ENCODE measurements around the gene BFSP2. TPM values are rescaled to one million over a fixed set of nuclear protein-coding genes. Genes with fewer than 3 reads are reported as not detected.

Gene BFSP2
- total RNA-seq, 1 experiment from 2014 or later, result not detected

DNA sequence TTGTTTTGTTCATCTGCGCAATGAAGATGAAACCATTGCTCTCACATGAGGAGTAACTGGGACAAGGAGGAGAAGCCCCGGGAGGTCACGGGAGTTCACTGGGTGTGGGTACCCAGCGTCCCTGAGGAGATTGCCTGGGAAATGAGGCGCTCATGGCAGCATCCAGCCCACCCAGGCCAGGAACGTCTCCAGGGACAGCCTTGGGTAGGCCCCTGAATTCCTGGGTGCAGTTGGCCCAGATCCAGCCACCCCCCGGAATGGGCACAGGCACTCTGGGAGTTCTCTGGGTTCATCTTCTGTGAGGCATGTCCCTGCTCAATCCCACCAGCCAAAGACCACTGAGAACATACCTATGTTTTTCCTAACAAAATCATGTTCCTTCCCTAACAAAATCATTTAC lies 18.5 kb downstream of the BFSP2 start:
- DNase-seq (ENCODE audit: low read depth), result no peak

DNA sequence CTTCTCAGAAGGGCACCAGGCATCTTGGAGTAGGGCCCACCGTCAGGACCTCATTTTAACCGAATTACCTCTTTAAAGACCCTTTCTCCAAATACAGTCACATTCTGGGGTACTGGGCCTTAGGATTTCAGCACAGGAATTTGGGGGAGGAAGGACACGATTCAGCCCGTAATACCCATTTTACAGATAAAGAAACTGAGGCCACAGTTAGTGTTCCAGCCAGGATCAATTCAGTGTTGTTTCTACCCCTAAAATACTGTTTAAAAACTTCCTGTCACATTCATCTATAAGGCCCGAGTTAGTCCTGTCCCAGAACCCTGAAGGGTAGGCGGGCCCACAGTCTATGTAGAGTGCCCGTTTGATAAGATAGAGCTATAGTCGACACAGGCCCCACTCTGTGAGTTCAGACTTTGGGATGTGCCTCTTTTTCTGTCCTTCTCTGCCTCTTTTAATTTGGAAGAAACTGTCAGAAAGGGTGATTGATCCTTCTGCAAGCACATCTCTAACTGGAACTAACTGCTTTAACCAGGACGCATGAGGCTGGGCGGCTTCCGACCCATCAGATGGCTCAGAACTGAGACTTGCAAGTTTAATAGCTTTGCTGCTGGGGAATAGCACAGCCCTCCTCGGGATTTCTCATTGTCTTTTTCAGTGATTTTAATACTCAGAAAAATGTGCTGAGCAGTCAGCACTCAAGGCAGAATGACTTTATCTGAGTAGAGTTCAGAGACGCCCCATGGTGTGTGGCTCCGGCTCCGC lies 19.5 kb downstream of the BFSP2 start:
- DNase-seq (ENCODE audit: low read depth), result no peak

DNA sequence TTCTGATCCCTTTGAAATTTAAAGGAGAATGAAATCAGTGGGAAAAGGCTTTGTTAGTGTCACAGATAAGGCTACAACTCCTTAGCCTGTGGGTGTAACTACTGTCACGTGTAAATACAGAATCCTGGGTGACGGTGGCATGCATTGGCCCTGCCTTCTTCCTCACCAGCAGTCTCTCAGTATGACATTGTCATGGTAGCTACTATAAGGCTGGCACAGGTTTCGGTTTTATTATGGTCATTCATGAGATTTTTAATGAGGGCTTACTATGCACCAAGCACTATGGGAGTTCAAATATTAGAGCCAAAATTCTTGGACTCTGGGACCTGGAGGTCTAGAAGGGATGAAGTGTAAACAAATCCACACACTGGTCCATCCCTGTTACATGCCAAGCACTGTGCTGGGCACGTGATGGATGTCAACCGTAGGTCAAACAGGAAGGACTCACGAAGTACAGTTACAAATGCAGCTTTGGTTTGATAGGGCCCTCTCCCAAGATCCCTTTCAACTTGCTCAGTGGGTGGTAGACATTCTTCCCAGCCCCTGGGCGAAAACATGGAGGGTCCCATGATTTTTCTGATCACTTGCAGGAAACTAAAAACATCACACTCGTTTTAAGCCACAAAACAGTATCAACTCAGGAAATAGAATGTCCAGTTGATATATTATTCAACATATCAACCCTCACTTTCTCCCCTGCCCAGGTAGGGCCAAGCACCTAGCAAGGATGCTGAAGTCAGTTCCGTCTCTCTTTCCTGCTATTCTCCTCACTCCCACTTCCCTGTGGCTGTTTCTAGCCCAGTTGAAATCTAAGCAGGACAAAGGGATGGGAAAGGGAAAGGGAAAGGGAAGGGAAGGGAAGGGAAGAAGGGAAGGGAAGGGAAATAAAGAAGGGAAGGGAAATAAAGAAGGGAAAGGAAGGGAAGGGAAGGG lies 25.3 kb downstream of the BFSP2 start:
- DNase-seq (ENCODE audit: low read depth), result no peak

DNA sequence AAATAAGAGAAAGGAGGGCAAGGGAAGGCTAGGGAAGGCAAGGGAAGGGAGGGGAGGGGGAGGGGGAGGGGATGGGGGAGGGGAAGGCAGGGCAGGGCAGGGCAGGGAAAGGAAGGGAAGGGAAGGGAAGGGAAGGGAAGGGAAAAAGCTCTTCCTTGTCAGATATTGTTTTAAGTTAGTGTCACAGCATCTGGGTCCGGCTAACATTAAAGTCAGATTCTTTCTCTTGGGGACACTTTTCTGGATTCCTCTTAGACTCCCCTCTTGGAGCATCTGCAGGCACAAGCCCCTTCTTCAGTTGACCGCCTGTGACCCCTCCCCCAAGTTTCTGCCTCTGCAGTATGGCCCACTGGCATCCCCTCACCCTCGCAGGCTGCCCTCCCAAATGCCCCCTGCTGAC lies 26.0 kb downstream of the BFSP2 start:
- no peak for DNase-seq (ENCODE audit: low read depth)

DNA sequence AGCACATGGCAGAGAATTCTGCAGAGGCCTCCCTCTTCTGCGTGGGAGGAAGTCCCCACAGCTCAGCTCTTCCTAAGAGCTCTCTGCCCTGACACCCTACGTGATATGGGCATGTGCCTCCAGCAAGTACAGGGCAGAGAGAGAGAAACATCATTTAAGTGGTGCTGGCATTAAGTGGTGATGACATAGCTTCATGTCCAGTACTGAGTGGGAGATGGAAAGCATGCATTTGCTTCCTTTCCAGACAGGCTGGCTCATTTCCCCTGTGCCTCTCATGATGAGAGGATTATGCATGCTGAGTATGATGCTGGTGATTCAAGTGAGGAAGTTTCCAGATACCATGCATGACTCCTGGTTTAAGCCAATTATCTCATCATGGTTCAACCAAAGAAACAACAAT lies 26.9 kb downstream of the BFSP2 start:
- DNase-seq (ENCODE audit: low read depth), result peak; percentile 36

DNA sequence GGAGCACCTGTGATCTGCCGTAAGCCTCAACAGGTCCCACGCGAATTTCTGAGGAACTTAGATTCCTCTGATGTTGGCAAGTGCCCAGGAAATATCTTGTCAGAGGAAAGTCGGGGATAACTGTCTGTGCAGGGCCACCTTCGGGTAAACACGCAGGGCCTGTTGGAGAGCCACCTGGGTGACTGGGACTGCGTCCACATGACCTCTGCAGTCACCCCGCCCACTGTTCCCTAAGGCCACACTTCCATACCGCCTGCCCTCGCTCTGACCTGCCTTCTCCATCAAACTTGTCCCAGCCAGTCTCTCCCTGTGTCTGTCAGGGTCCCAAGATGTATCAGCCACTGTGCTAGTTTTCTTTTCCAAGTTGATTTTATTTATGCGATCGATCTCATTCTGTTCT lies 28.7 kb downstream of the BFSP2 start:
- no peak for DNase-seq (ENCODE audit: low read depth)

DNA sequence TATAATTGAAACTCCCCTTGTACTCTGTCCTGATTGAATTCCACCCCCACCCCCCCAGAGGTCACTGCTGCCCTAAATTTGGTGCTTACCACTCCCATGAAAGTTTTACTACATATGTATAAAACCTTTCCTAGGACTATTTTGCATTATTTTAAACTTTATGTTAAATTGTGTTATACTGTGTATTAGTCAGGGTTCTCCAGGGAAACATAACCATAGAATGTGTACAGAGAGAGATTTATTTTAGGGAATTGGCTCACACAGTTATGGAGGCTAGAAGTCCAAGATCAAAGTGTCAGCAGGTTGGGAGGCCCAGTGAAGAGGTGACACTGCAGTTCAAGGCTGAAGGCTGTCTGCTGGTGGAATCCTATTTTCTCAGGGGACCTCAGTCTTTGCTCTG lies 29.2 kb downstream of the BFSP2 start:
- DNase-seq (ENCODE audit: low read depth), result no peak

DNA sequence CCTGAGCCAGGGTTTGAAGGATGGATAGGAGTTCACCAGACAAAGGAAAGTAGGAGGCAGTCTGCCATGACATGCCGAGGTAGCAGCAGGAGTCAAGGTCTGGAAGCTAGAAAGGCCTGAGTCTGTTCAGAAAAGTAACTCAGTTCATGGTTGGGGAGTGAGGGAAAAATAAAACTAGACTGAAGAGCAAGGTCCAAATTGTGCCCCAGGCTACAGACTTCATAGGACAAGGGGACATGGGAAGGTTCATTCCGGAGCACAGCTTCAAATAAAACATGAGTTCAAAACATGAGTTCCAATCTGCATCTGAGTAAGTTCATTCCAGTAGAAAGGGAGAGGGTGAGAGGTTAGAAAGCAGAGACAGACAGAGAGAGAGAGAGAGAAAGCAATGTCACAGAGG lies 39.7 kb downstream of the BFSP2 start:
- no peak for DNase-seq (ENCODE audit: low read depth)

DNA sequence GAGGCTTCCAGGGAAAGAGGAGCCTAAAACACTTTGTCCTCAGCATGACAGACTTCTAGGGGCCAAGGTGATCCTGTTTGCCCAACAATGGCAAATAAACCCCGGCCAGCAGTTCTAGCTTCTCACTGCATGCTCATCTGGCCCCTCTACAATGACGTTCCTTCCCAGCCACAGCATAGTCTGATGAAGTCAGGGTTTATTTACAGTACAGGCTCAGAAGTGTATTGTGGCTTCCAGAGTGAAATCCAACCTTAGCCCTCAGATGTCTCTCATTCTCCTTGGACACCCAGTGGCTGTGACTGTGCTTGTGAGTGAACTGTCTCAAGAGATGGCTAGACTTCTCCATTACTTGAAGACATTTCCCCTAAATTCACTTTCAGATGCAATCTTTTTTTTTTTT lies 40.8 kb downstream of the BFSP2 start:
- no peak for DNase-seq (ENCODE audit: low read depth)

DNA sequence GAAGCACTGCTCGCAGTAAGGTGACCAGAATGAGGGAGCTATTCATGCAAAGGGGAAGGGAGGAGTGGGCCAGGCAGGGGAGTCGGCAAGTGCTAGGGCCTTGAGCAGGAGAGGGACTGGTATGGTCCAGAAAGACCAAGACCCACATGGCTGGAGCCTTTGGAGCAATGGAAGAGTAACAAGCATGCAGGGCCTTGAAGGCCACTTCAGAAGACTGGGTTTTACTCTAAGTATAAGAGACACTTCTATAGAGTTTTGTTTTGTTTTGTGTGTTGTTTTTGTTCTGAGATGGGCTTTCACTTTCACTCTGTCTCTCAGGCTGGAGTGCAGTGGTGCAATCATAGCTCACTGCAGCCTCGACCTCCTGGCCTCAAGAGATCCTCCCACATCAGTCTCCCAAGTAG lies 42.0 kb downstream of the BFSP2 start:
- no peak for DNase-seq (ENCODE audit: low read depth)

DNA sequence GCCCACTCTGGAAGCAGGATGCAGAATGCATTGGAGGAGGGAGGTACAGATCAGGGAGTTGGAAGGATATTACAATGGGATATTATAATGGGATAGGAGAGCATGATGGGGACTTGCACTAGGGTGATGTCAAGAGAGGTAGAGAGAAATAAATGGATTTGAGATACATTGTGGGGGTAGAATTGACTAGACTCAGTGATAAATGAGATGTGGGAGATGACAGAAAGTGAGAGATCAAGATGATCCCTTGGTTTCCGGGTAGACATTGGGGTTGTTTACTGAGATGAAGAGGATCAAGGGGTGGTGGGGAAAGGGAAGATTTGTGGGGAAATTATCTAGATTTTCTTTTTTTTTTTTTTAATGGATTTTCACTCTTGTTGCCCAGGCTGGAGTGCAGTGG lies 42.7 kb downstream of the BFSP2 start:
- DNase-seq (ENCODE audit: low read depth), result no peak

DNA sequence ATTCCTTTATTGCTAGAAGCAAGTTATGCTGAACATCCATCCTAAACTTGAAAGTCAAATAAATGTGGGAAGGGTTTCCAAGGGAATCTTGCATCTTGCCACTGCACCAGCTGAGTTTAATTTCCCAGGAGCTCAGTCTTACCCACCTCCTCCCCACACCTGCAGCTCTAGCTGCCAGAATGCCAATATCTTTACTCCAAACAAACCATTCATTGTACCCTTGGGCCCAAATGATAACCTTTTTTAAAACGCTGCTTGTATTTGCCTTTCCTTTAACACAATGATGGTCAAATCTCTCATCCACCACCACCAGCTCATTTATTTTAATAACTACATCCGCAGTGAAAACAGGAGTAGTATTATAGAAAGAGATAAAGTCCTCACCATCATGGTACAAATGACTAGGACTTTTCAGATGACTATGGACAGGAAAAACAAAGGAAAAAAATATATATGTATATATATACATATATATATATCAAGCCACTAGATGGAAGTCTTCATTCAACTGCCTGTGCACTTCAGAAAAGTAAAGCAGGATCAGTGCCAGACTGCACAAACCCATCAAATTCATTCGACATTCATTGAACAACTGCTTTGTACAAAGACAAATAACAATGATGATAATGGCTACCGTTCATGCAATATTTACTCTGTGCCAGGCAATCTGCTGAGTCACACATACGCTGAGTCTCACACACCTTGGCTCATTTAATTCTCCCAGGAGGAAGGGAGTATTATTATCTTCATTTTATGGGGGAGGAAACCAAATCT lies 44.0 kb downstream of the BFSP2 start:
- DNase-seq (ENCODE audit: low read depth), result peak; percentile 65

DNA sequence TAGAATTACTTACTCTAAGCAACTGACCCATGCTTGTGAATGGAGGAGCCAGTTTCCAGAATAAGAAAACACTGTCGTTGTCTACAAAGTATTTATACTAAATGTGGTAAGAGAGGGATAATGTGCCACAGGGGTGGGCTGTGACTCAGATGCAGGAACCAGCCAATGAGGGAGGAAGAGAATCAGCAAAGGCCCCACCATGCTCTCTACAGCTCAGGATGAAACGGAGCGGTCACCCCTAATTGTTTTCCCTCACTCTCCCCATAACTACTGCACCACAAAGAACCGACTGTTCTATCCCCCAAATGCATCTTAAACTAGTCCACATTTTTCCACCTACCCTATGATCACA lies 44.5 kb downstream of the BFSP2 start:
- no peak for DNase-seq (ENCODE audit: low read depth)

DNA sequence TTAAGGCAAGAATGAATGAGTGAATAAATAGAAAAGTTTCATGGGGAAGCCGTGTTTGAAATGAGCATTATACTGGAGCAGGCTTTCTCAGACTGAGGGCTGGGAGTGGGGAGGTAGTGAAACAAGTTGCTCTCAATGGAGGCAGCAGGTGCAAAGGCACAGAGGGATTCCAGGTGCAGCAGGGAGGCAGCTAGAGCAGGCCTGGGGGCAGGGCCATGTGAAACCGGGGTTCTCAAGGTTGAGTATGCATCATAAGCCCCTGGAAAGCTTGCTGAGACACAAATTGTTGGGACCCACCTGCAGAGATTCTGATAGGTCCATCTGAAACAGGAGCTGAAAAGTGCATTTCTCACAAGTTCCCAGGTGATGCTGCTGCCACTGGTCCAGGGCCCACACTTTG lies 45.3 kb downstream of the BFSP2 start:
- no peak for DNase-seq (ENCODE audit: low read depth)

DNA sequence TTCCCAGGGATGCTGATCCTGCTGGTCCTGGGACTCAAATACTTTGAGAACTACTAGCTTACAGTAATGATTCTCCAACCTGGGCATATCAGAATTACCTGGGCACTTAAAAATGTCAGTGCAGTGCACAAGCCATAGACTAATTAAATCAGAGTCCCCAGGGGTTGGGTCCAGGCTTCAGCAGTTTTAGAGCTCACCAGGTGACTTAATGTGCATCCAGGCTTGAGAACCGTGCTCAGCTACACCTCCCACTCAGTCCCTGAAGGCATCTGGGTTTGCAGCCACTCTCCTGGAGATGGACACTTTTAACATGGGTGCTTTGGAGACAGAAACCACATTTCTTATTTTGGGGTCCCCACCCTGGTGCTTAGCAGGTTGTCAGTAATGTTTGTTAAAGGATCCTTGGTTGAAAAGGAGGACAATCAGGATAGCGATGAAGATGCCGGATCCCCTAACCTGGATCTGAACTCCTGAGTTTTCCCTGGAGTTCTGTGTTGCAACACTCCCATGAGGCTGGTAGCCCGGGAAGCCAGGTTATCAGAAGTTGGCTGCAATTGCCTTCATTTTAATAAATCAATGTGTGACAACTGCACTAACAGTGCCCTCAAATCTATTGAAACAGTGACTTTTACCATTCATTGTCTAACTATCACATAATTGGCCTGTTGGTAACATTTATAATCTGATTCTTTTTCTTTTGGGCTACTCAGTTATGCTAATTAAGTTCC lies 48.1 kb downstream of the BFSP2 start:
- no peak for DNase-seq (ENCODE audit: low read depth)

DNA sequence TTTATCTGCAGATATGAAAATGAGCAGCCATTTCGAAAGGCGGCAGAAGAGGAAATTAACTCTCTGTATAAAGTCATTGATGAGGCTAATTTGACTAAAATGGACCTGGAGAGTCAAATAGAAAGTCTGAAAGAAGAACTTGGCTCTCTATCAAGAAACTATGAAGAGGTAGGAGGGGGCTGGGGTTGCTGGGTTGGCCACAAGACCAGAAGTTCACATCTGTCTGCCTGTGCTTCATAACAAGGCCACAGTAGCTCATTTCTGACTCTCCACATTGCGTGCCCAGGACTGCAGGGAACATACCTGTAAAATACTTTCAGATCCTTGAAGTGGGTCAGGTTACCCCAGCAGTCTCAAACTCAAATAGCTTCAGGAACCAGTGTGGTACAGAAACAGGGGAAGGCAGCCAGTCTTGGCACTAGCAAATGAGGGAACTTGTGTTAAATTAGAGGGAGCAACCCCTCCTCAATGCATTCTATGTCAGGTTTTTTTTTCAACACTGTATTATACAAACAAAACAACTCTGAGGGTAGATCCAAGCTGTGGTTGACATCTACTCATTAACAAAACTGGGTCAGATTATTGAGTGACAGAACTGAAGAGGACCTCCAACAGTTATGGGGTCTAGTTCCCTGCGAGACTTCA lies 48.7 kb downstream of the BFSP2 start:
- no peak for DNase-seq (ENCODE audit: low read depth)

DNA sequence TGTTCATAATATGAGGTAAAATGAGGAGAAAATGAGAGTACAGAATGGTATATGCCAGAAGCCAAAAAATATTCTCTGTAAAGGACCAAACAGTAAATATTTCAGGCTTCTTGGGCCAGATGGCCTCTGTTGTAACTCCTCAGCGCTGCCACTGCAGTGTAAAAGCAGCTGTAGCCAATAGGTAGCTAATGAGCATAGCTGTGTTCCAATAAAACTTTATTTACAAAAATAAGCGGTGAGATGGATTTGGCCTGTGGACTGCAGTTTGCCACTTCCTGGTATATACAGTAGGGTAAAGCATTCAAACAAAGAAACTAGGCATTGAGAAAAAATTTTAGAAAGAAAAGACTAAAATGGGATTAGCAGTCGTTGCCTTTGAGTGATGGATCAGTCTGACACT lies 51.5 kb downstream of the BFSP2 start:
- no peak for DNase-seq (ENCODE audit: low read depth)

DNA sequence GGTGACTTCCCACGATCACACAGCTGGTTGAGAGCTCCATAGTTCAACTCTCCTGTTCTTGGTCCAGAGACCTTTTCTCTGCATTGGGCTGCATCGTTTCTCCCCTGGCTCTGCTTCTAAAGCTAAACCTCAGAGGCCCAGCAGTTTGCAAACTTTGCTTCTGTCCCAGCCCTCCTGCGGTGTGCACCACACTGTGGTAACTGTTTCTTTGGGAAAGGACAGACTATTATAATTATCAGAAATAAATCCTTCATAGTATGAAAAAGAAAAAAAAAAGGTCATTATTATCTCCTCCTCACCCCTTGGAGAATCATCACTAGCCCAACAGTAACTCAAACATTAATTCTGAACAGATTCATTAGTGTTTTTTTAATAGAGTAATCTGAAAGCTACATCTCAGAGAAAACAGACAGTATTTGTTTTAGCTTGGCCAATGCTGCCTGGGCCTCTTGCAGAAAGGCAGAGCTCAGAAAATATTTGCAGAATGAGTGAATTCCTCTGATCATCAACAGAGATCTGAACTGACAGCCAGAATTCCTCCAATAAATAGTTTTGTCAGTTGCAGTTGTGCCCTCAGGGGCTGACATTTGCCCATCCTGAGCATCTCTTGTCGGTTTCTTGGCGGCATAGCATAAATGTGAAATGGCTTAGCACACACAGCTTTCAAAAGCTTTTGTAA lies 52.9 kb downstream of the BFSP2 start:
- DNase-seq (ENCODE audit: low read depth), result peak; percentile 87

DNA sequence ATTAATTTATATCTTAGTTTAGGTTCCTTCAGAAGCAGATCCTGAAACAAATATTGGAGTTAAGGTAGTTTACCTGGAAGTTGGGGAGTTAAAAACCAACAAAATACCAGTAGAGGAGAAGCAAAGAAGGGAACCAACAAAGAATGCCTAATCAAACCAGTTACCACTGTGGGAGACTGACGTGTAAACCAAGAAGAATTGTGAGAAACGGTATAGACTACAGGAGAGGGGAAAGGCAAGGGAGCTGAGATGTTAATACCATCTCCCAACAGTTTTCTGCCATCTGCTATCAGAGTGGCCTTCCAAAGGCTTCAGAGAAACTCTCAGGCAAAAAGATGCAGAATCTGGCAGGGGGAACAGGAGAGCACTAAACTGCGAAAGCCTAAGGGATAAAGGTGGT lies 53.5 kb downstream of the BFSP2 start:
- DNase-seq (ENCODE audit: low read depth), result no peak

DNA sequence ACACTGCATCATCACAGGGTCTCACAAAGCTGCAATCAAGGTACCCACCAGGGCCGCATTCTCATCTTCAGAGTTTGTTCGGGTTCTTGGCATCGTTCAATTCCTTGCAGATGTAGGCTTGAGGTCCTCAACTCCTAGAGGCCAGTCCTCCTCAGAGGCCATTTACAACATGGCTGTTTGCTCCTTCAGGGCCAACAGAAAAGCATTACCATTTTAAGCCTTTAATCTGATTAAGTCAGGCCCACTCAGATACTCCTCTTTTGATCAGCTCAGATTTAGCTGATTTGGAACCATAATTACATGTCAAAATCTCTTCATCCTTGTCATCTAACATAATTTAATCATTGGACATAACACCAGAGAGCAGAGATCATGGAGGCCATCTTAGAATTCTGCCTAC lies 55.4 kb downstream of the BFSP2 start:
- DNase-seq (ENCODE audit: low read depth), result no peak

DNA sequence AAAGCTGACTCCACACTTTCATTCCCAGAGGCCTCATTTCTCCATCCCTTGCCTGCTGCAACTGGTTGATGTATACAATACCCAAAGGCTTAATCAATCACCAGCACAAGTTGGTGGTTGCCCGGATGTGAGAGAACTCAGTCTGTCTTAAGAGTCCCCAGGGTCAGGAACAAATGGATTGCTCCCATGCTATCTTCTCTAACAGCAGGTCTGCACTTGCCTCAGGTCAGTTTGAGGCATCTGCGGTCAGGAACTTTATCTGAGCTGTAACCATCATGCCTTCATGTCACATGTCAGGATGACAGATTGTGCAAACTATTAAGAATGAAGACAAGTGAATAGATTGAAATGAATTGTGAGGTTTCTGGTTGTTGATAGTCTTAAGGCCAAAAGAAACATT lies 56.1 kb downstream of the BFSP2 start:
- DNase-seq (ENCODE audit: low read depth), result no peak

All from M059J (cell line).